DND-41 (cell line): ENCODE results near the gene ITGAV.

Source experiments
- ATAC-seq: fragments of 200-7000 bp; cut with Tn5 transposase; 3 replicates; pipeline ENCODE4 v1.9.1; 2021; ENCODE audit warnings: low read depth; ENCODE audit not compliant: insufficient read depth
- DNase-seq: peaks from one replicate; pipeline ENCODE4 v3.0.0-alpha.2; 2020
- H2AFZ ChIP-seq: 2 replicates; pipeline ENCODE4 v1.6.0; 2012; ENCODE audit warnings: low read depth, low read length
- H3K27ac ChIP-seq: 2 replicates; pipeline ENCODE4 v1.5.1; 2012; ENCODE audit warnings: low read length, inconsistent platforms
- H3K27me3 ChIP-seq: fragments of 200-600 bp; sonication (generic); 2 replicates; pipeline ENCODE4 v1.6.0; 2012; ENCODE audit warnings: low read length, mild to moderate bottlenecking, inconsistent platforms; ENCODE audit not compliant: insufficient read depth, poor library complexity
- H3K36me3 ChIP-seq: 2 replicates; pipeline ENCODE4 v1.5.1; 2012; ENCODE audit warnings: low read length, inconsistent platforms; ENCODE audit not compliant: insufficient read depth
- H3K4me1 ChIP-seq: 2 replicates; pipeline ENCODE4 v1.5.1; 2012; ENCODE audit warnings: mild to moderate bottlenecking, low read length; ENCODE audit not compliant: insufficient read depth
- H3K4me2 ChIP-seq: 2 replicates; pipeline ENCODE4 v1.6.0; 2012; ENCODE audit warnings: mild to moderate bottlenecking, moderate library complexity, low read length, inconsistent platforms; ENCODE audit not compliant: insufficient read depth
- H3K4me3 ChIP-seq, 2 experiments: fragments of 200-600 bp in 1 of 2; shearing (Covaris generic) in 1 of 2; 2 replicates each; pipeline ENCODE4 v1.5.1; 2012 to 2016; ENCODE audit warnings: inconsistent platforms in 2 of 2, low read length in 2 of 2, mild to moderate bottlenecking in 2 of 2, low read depth in 1 of 2, moderate library complexity in 1 of 2
- H3K79me2 ChIP-seq: 2 replicates; pipeline ENCODE4 v1.6.0; 2012; ENCODE audit warnings: low read length, inconsistent platforms; ENCODE audit not compliant: insufficient read depth
- H3K9ac ChIP-seq: 2 replicates; pipeline ENCODE4 v1.6.0; 2012; ENCODE audit warnings: low read depth, mild to moderate bottlenecking, inconsistent platforms, low read length, moderate library complexity
- H3K9me3 ChIP-seq: 2 replicates; pipeline ENCODE4 v1.5.1; 2012; ENCODE audit warnings: low read length, moderate library complexity, mild to moderate bottlenecking, inconsistent platforms; ENCODE audit not compliant: insufficient read depth, severe bottlenecking
- H4K20me1 ChIP-seq: 2 replicates; pipeline ENCODE4 v1.6.0; 2012; ENCODE audit warnings: low read length; ENCODE audit not compliant: insufficient read depth
- CTCF ChIP-seq: IDR thresholded peaks from 2 replicates; pipeline ENCODE4 v1.5.1; 2012; ENCODE audit warnings: borderline replicate concordance, low read length, moderate library complexity, mild to moderate bottlenecking; ENCODE audit not compliant: poor library complexity, severe bottlenecking; ENCODE audit errors: extremely low read depth
- EZH2 ChIP-seq: IDR thresholded peaks from 3 replicates; pipeline ENCODE4 v1.6.1; 2012; ENCODE audit warnings: borderline replicate concordance, low read depth, mild to moderate bottlenecking, moderate library complexity, low read length, inconsistent platforms; ENCODE audit not compliant: severe bottlenecking

Gene ITGAV

GRCh38 chr2:186670831-186671230, 81.0 kb downstream of the ITGAV start:
- H3K9me3 ChIP-seq = peaks cover 4% of the 10 kb centered on the region
- H3K79me2 ChIP-seq = no peaks in the 10 kb centered on the region
- no peak overlapping the region for H3K9ac ChIP-seq
- H3K4me3 ChIP-seq = no peak overlapping the region
- DNase-seq (no peak), ATAC-seq (no peak)
- no peaks in the 10 kb centered on the region for H3K27me3 ChIP-seq
- H2AFZ ChIP-seq = no peak overlapping the region
- H3K27ac ChIP-seq = no peak overlapping the region
- H3K36me3 ChIP-seq = peaks cover 44% of the 10 kb centered on the region; the same call in 1 of the 2 replicates
- no peaks in the 10 kb centered on the region for H3K4me1 ChIP-seq
- H4K20me1 ChIP-seq = no peaks in the 10 kb centered on the region
- no peak for TF ChIP-seq CTCF
- no peak for TF ChIP-seq EZH2
- no peak overlapping the region for H3K4me2 ChIP-seq

- DNase-seq = no peak
- Histone ChIP-seq H4K20me1 (no peaks in the 10 kb centered on the region), H2AFZ (no peak overlapping the region), H3K4me3 (no peak overlapping the region), H3K36me3 (peaks cover 30% of the 10 kb centered on the region; the same call in 1 of the 2 replicates), H3K27ac (no peak overlapping the region), H3K9ac (no peak overlapping the region), H3K4me1 (no peaks in the 10 kb centered on the region), H3K27me3 (no peaks in the 10 kb centered on the region), H3K9me3 (peaks cover 4% of the 10 kb centered on the region), H3K4me2 (no peak overlapping the region), H3K79me2 (no peaks in the 10 kb centered on the region)
- ATAC-seq = no peak
- no peak for TF ChIP-seq CTCF
- no peak for TF ChIP-seq EZH2
Observed at GRCh38 chr2:186675380-186675779, 85.5 kb downstream of the ITGAV start.

- no peak for TF ChIP-seq EZH2
- no peak for TF ChIP-seq CTCF
- H3K9me3 ChIP-seq = peaks cover 4% of the 10 kb centered on the region
- ATAC-seq (no peak), DNase-seq (no peak)
- no peaks in the 10 kb centered on the region for H3K36me3 ChIP-seq
- no peaks in the 10 kb centered on the region for H4K20me1 ChIP-seq
- no peaks in the 10 kb centered on the region for H3K79me2 ChIP-seq
- no peak overlapping the region for H3K4me3 ChIP-seq
- no peaks in the 10 kb centered on the region for H3K4me1 ChIP-seq
- no peak overlapping the region for H3K27ac ChIP-seq
- no peak overlapping the region for H2AFZ ChIP-seq
- H3K9ac ChIP-seq = no peak overlapping the region
- H3K27me3 ChIP-seq = no peaks in the 10 kb centered on the region
- H3K4me2 ChIP-seq = no peak overlapping the region
Observed at GRCh38 chr2:186683341-186683740, 93.5 kb downstream of the ITGAV start.

GRCh38 chr2:186687807-186688211, 98.0 kb downstream of the ITGAV start:
- Histone ChIP-seq H2AFZ (no peak overlapping the region), H3K27ac (no peak overlapping the region), H3K36me3 (no peaks in the 10 kb centered on the region), H3K9ac (no peak overlapping the region), H3K27me3 (no peaks in the 10 kb centered on the region), H3K4me1 (no peaks in the 10 kb centered on the region), H3K4me3 (no peak overlapping the region), H3K4me2 (no peak overlapping the region), H4K20me1 (no peaks in the 10 kb centered on the region), H3K79me2 (no peaks in the 10 kb centered on the region), H3K9me3 (peaks cover 4% of the 10 kb centered on the region)
- DNase-seq (no peak), ATAC-seq (no peak)
- no peak for TF ChIP-seq CTCF
